Measurements from ENCODE around the gene SNX22. TPM values are rescaled to one million over a fixed set of nuclear protein-coding genes. Genes with fewer than 3 reads are reported as not detected.
A peak's percentile ranks its signal among the peaks of the same experiment; 100 is the strongest.

SNX22 gene
- total and polyA plus RNA-seq, 2 of the 8 experiments (the other 6 are each of a cell fraction or from before 2014, with no cell fraction given), result 4.9 TPM

- H3K79me1 ChIP-seq (ENCODE audit: low read depth, low read length), result no peaks in the 10 kb centered on the region
- H3K27ac ChIP-seq (ENCODE audit: low read depth, low read length), result 0 out of 2 replicates have a peak overlapping the region, but pooled peaks have one; percentile 10
- no peak overlapping the region for H3K18ac ChIP-seq (ENCODE audit: extremely low read depth, low read length)
- no peak overlapping the region for H3K4me2 ChIP-seq (ENCODE audit: insufficient read depth in 1 of 2, low read depth in 2 of 2, low read length in 2 of 2)
- no peaks in the 10 kb centered on the region for H3K9me3 ChIP-seq (ENCODE audit: insufficient read depth in 2 of 2, low read depth in 1 of 2, low read length in 1 of 2)
- ChIA-PET POLR2A (ENCODE audit: partially characterized antibody) (interaction anchor here (0.6 to 1.2 kb wide), 2 partner anchors 20 to 885 kb away, joined by 3 to 4 read pairs; no protein-coding TSS in a partner anchor), CTCF (ENCODE audit: partially characterized antibody) (interaction anchor here (0.5 to 2.1 kb wide), 6 partner anchors 11 to 51 kb away, joined by 3 to 7 read pairs (median 3); no protein-coding TSS in a partner anchor)
- H4K20me1 ChIP-seq (replicated peaks in 1 of 2; ENCODE audit: control insufficient read depth in 1 of 2, insufficient read depth in 2 of 2, low read length in 2 of 2), result peaks cover 0 to 1% of the 10 kb centered on the region in 2 experiments
- no peak overlapping the region for H2BK5ac ChIP-seq (ENCODE audit: low read depth, low read length)
- H3K56ac ChIP-seq (replicated peaks; ENCODE audit: insufficient read length, low read depth, low read length), result no peak overlapping the region
- H2AK5ac ChIP-seq (ENCODE audit: low read depth, low read length), result no peak overlapping the region
- H3K4me1 ChIP-seq (replicated peaks in 1 of 4; ENCODE audit: control insufficient read depth in 3 of 4, insufficient read depth in 4 of 4, low read length in 3 of 4), result peaks cover 0 to 6% (median 2%) of the 10 kb centered on the region in 4 experiments; a peak in 1 of 7 replicates
- no peak overlapping the region for H2AFZ ChIP-seq (ENCODE audit: low read length)
- H3K27me3 ChIP-seq (replicated peaks in 1 of 4; ENCODE audit: control insufficient read depth in 3 of 4, extremely low read depth in 1 of 4, insufficient read depth in 3 of 4, low read length in 3 of 4), result no peaks in the 10 kb centered on the region
- no peak overlapping the region for H3K4ac ChIP-seq (replicated peaks; ENCODE audit: insufficient read length, low read depth, low read length)
- no peak overlapping the region for H3K14ac ChIP-seq (ENCODE audit: insufficient read length)
- H4K91ac ChIP-seq (replicated peaks; ENCODE audit: insufficient read length, low read length), result no peak overlapping the region
- H2BK12ac ChIP-seq (ENCODE audit: low read depth, low read length), result no peak overlapping the region
- no peak overlapping the region for H2BK120ac ChIP-seq (replicated peaks; ENCODE audit: low read depth, low read length)
- DNase-seq (ENCODE audit: low read depth in 1 of 2, low spot score in 2 of 2) (no peak), FAIRE-seq (no peak)
- H3K36me3 ChIP-seq (ENCODE audit: control insufficient read depth in 2 of 4, insufficient read depth in 4 of 4, low read length in 3 of 4), result peaks cover 10 to 25% (median 19%) of the 10 kb centered on the region in 4 experiments; a peak in 7 of 8 replicates
- H4K5ac ChIP-seq (ENCODE audit: insufficient read length, low read depth, low read length), result no peak overlapping the region
- H2BK20ac ChIP-seq (ENCODE audit: low read length), result no peak overlapping the region
- 87% methylated on average over 8 of the region's 8 CpGs; no CpG with 5 or more reads in 1 of the 2 experiments for WGBS, 2 experiments (ENCODE audit: extremely low coverage in 1 of 2, insufficient coverage in 1 of 2, insufficient read length in 1 of 2, insufficient replicate concordance in 2 of 2, low coverage in 1 of 2, low lambda C conversion rate in 2 of 2, missing lambda C conversion rate in 1 of 2)
- no peaks in the 10 kb centered on the region for H3K23me2 ChIP-seq (ENCODE audit: low read depth, low read length)
- no peak overlapping the region for H3K4me3 ChIP-seq (ENCODE audit: extremely low read depth in 1 of 4, insufficient read depth in 2 of 4, low read depth in 3 of 4, low read length in 4 of 4)
- no peak overlapping the region for H3K9ac ChIP-seq (replicated peaks in 1 of 4; ENCODE audit: extremely low read depth in 1 of 4, low read depth in 3 of 4, low read length in 3 of 4)
- H3K79me2 ChIP-seq (ENCODE audit: control insufficient read depth in 1 of 2, insufficient read depth in 2 of 2, low read length in 2 of 2), result no peaks in the 10 kb centered on the region
- no peak overlapping the region for H3K23ac ChIP-seq (ENCODE audit: insufficient read length)
- no peak overlapping the region for H4K8ac ChIP-seq (ENCODE audit: extremely low read depth, insufficient read depth, low read length)
- H2BK15ac ChIP-seq (ENCODE audit: low read length), result no peak overlapping the region
- no peak for TF ChIP-seq CTBP2 (IDR thresholded peaks at IDR 0.05; ENCODE audit: borderline replicate concordance, insufficient read depth, insufficient read length, low read length)
- no peak for TF ChIP-seq CBX5 (IDR thresholded peaks at IDR 0.05; ENCODE audit: low read depth, low read length)
- TF ChIP-seq POLR2A (IDR thresholded peaks at IDR 0.05; ENCODE audit: control extremely low read depth in 1 of 2, low read depth in 2 of 2, low read length in 2 of 2), result no peak
- no peak for TF ChIP-seq TEAD4 (IDR thresholded peaks at IDR 0.05; ENCODE audit: low read depth, low read length)
- no peak for TF ChIP-seq EP300 (IDR thresholded peaks at IDR 0.05; ENCODE audit: borderline replicate concordance in 1 of 2, low read depth in 2 of 2, low read length in 2 of 2)
- peak; percentile 64; the same call in 1 of the 2 replicates for TF ChIP-seq MAX (IDR thresholded peaks at IDR 0.05)
These were observed 14.2 kb upstream of the SNX22 start for GRCh38 chr15:64137226-64137833.
